ENCODE measurements around the gene TMEM132A.

TMEM132A gene

GRCh38 chr11:60924110-60924905 lies at the start of gene TMEM132A:
TSS of gene TMEM132A (plus strand) at chr11:60924460. CDS start at chr11:60924634, 174 bp downstream.
- DNase-seq = peak in 2 of 3 donors; percentile 42 to 71

- DNase-seq = no peak
Observed at GRCh38 chr11:60875366-60876167, 48.7 kb upstream of the TMEM132A start.

- no peak for DNase-seq
Observed at GRCh38 chr11:60876168-60876485, 48.1 kb upstream of the TMEM132A start.

GRCh38 chr11:60878245-60879101 lies 45.8 kb upstream of the TMEM132A start:
- no peak for DNase-seq

GRCh38 chr11:60879104-60879503 lies 45.2 kb upstream of the TMEM132A start:
- DNase-seq = no peak

GRCh38 chr11:60879971-60880588 lies 44.2 kb upstream of the TMEM132A start:
- DNase-seq = no peak

GRCh38 chr11:60880643-60881282 lies 43.5 kb upstream of the TMEM132A start:
- no peak for DNase-seq

GRCh38 chr11:60887556-60887955 lies 36.7 kb upstream of the TMEM132A start:
- peak; percentile 53 to 64 (median 64) for DNase-seq

- no peak for DNase-seq
Observed at GRCh38 chr11:60889869-60890311, 34.4 kb upstream of the TMEM132A start.

- DNase-seq = no peak
Observed at GRCh38 chr11:60890696-60891095, 33.6 kb upstream of the TMEM132A start.

GRCh38 chr11:60891103-60891741 lies 33.0 kb upstream of the TMEM132A start:
- no peak for DNase-seq

- DNase-seq = peak in 1 of 3 donors; percentile 13
Observed at GRCh38 chr11:60895687-60896086, 28.6 kb upstream of the TMEM132A start.

- DNase-seq = no peak
Observed at GRCh38 chr11:60897496-60897895, 26.8 kb upstream of the TMEM132A start.

- DNase-seq = peak; percentile 67 to 76 (median 75)
Observed at GRCh38 chr11:60899046-60899936, 25.0 kb upstream of the TMEM132A start.

- no peak for DNase-seq
Observed at GRCh38 chr11:60899977-60900376, 24.3 kb upstream of the TMEM132A start.

- DNase-seq = no peak
Observed at GRCh38 chr11:60900673-60901404, 23.4 kb upstream of the TMEM132A start.

- DNase-seq = no peak
Observed at GRCh38 chr11:60902625-60903024, 21.6 kb upstream of the TMEM132A start.

GRCh38 chr11:60905047-60905446 lies 19.2 kb upstream of the TMEM132A start:
- DNase-seq = no peak

- peak in 1 of 3 donors; percentile 14 for DNase-seq
Observed at GRCh38 chr11:60905551-60906113, 18.6 kb upstream of the TMEM132A start.
